Measurements from ENCODE around the gene PAXX.

Gene PAXX

GRCh38 chr9:136968333-136969127, 23.7 kb upstream of the PAXX start:
- no peak for DNase-seq

- DNase-seq = no peak
Observed at GRCh38 chr9:136969150-136969549, 23.1 kb upstream of the PAXX start.

GRCh38 chr9:136969774-136970173, 22.4 kb upstream of the PAXX start:
- no peak for DNase-seq

- no peak for DNase-seq
Observed at GRCh38 chr9:136970361-136970760, 21.9 kb upstream of the PAXX start.

- DNase-seq = no peak
Observed at GRCh38 chr9:136971746-136972145, 20.5 kb upstream of the PAXX start.

- DNase-seq = no peak
Observed at GRCh38 chr9:136972335-136972734, 19.9 kb upstream of the PAXX start.

GRCh38 chr9:136972743-136973142, 19.5 kb upstream of the PAXX start:
- DNase-seq = no peak

- no peak for DNase-seq
Observed at GRCh38 chr9:136973618-136974617, 18.3 kb upstream of the PAXX start.

GRCh38 chr9:136974817-136975535, 17.2 kb upstream of the PAXX start:
- no peak for DNase-seq

GRCh38 chr9:136975644-136976043, 16.6 kb upstream of the PAXX start:
- DNase-seq = no peak

GRCh38 chr9:136977223-136977622, 15.0 kb upstream of the PAXX start, which contains the start of gene PTGDS:
Gene PTGDS, plus strand, starts transcription at chr9:136977504. Its CDS starts 75 bp downstream, at chr9:136977579.
- no peak for DNase-seq

GRCh38 chr9:136977649-136978072, 14.6 kb upstream of the PAXX start:
- no peak for DNase-seq

GRCh38 chr9:136978073-136978864, 14.0 kb upstream of the PAXX start:
- peak; percentile 40 for DNase-seq

- no peak for DNase-seq
Observed at GRCh38 chr9:136978865-136979544, 13.2 kb upstream of the PAXX start.

GRCh38 chr9:136979769-136980587, 12.2 kb upstream of the PAXX start:
- DNase-seq = no peak

- no peak for DNase-seq
Observed at GRCh38 chr9:136980669-136981478, 11.3 kb upstream of the PAXX start.

- no peak for DNase-seq
Observed at GRCh38 chr9:136981588-136982231, 10.5 kb upstream of the PAXX start.

GRCh38 chr9:136982232-136983051, 9.8 kb upstream of the PAXX start, which contains the start of gene LCNL1:
Gene LCNL1, plus strand, starts transcription at chr9:136982993. Its CDS starts 594 bp downstream, at chr9:136983587.
- DNase-seq = no peak

Data from NCI-H1436 (cell line).